HEK293 (cell line): ENCODE results near the gene POLDIP2.

Experiments used
- CTCF ChIA-PET: fragments of 350-600 bp; formaldehyde crosslinking; extraction: SDS; loops from one replicate; lab custom pipeline; 2021; ENCODE audit warnings: antibody characterized with exemption; lab: Yijun Ruan, JAX
- POLR2A ChIA-PET: fragments of 300-600 bp; formaldehyde crosslinking; extraction: SDS; loops from one replicate; lab custom pipeline; 2020; ENCODE audit warnings: antibody characterized with exemption, inconsistent platforms; lab: Yijun Ruan, JAX
- H3K27ac ChIP-seq: fragments of 200-500 bp; sonication (Bioruptor generic); 2 replicates; pipeline ENCODE4 v1.5.1; 2014; ENCODE audit warnings: low read depth, low read length, control low read depth, inconsistent platforms; ENCODE audit errors: extremely low read depth
- H3K36me3 ChIP-seq, 2 experiments: fragments of 200-500 bp in 1 of 2; sonication (Bioruptor generic) in 1 of 2; 1 replicate in 1 of 2; 2 replicates in 1 of 2; pipeline ENCODE4 v1.5.1; 2014 to 2017; ENCODE audit warnings: inconsistent platforms in 2 of 2, low read length in 2 of 2; ENCODE audit not compliant: control insufficient read depth in 2 of 2, insufficient read depth in 1 of 2
- H3K4me1 ChIP-seq: fragments of 200-500 bp; sonication (Bioruptor generic); 2 replicates; pipeline ENCODE4 v1.5.1; 2014; ENCODE audit warnings: mild to moderate bottlenecking, low read length, inconsistent platforms; ENCODE audit not compliant: control insufficient read depth, insufficient read depth
- H3K4me3 ChIP-seq: 2 replicates; pipeline ENCODE4 v1.5.1; 2011; ENCODE audit warnings: low read depth, mild to moderate bottlenecking, control low read depth, low read length, moderate library complexity
- H3K9me3 ChIP-seq: fragments of 200-500 bp; sonication (Bioruptor generic); 2 replicates; pipeline ENCODE4 v1.5.1; 2014; ENCODE audit warnings: low read depth, low read length, inconsistent platforms; ENCODE audit not compliant: control insufficient read depth, insufficient read depth
- BCL11B ChIP-seq: fragments of 450-650 bp; formaldehyde crosslinking; IDR thresholded peaks from 2 replicates; pipeline ENCODE4 v1.5.1; 2016; ENCODE audit warnings: low read depth, missing biosample characterization, missing genetic modification characterization
- GLIS1 ChIP-seq: fragments of 450-650 bp; formaldehyde crosslinking; IDR thresholded peaks from 2 replicates; pipeline ENCODE4 v1.5.1; 2016; ENCODE audit warnings: missing biosample characterization, missing genetic modification characterization
- GLIS2 ChIP-seq: fragments of 450-650 bp; formaldehyde crosslinking; IDR thresholded peaks from 2 replicates; pipeline ENCODE4 v1.5.1; 2016; ENCODE audit warnings: missing biosample characterization, missing genetic modification characterization
- KLF1 ChIP-seq: fragments of 450-650 bp; formaldehyde crosslinking; IDR thresholded peaks from 2 replicates; pipeline ENCODE4 v1.5.1; 2016; ENCODE audit warnings: missing biosample characterization, missing genetic modification characterization
- KLF10 ChIP-seq: fragments of 450-650 bp; IDR thresholded peaks from 2 replicates; pipeline ENCODE4 v1.5.1; 2018; ENCODE audit warnings: missing biosample characterization, mild to moderate bottlenecking, missing genetic modification characterization
- KLF7 ChIP-seq: fragments of 450-650 bp; formaldehyde crosslinking; IDR thresholded peaks from 2 replicates; pipeline ENCODE4 v1.5.1; 2016; ENCODE audit warnings: missing biosample characterization, missing genetic modification characterization, borderline replicate concordance
- MEIS1 ChIP-seq: sonication (generic); formaldehyde crosslinking; IDR thresholded peaks from 2 replicates; pipeline ENCODE4 v1.8.1; 2022; ENCODE audit warnings: missing genetic modification reagents, mild to moderate bottlenecking, borderline replicate concordance
- SP3 ChIP-seq: fragments of 450-650 bp; formaldehyde crosslinking; IDR thresholded peaks from 2 replicates; pipeline ENCODE4 v1.5.1; 2016; ENCODE audit warnings: missing biosample characterization, missing genetic modification characterization
- SP7 ChIP-seq: fragments of 450-650 bp; formaldehyde crosslinking; IDR thresholded peaks from 2 replicates; pipeline ENCODE4 v1.5.1; 2016; ENCODE audit warnings: missing biosample characterization, missing genetic modification characterization
- ZBTB21 ChIP-seq: fragments of 450-650 bp; formaldehyde crosslinking; IDR thresholded peaks from 2 replicates; pipeline ENCODE4 v1.5.1; 2017; ENCODE audit warnings: missing biosample characterization, missing genetic modification characterization
- ZEB2 ChIP-seq: fragments of 450-650 bp; formaldehyde crosslinking; IDR thresholded peaks from 2 replicates; pipeline ENCODE4 v1.5.1; 2016; ENCODE audit warnings: missing biosample characterization, missing genetic modification characterization
- ZFP69B ChIP-seq: fragments of 450-650 bp; formaldehyde crosslinking; IDR thresholded peaks from 2 replicates; pipeline ENCODE4 v1.5.1; 2016; ENCODE audit warnings: missing biosample characterization, missing genetic modification characterization
- ZIC2 ChIP-seq: fragments of 450-650 bp; formaldehyde crosslinking; IDR thresholded peaks from 2 replicates; pipeline ENCODE4 v1.5.1; 2016; ENCODE audit warnings: missing biosample characterization, missing genetic modification characterization
- ZNF2 ChIP-seq: fragments of 450-650 bp; formaldehyde crosslinking; IDR thresholded peaks from 2 replicates; pipeline ENCODE4 v1.5.1; 2016; ENCODE audit warnings: missing biosample characterization, missing genetic modification characterization
- ZNF239 ChIP-seq: fragments of 450-650 bp; formaldehyde crosslinking; IDR thresholded peaks from 2 replicates; pipeline ENCODE4 v1.5.1; 2016; ENCODE audit warnings: missing biosample characterization, missing genetic modification characterization
- ZNF335 ChIP-seq: fragments of 450-650 bp; formaldehyde crosslinking; conservative IDR thresholded peaks from 2 replicates; pipeline ENCODE4 v1.5.1; 2016; ENCODE audit warnings: missing biosample characterization, missing genetic modification characterization
- ZNF561 ChIP-seq: fragments of 450-650 bp; IDR thresholded peaks from 2 replicates; pipeline ENCODE4 v1.5.1; 2018; ENCODE audit warnings: missing biosample characterization, missing genetic modification characterization, borderline replicate concordance
- ZNF596 ChIP-seq: fragments of 450-650 bp; IDR thresholded peaks from 2 replicates; pipeline ENCODE4 v1.5.0; 2018; ENCODE audit warnings: missing biosample characterization, mild to moderate bottlenecking, missing genetic modification characterization, moderate library complexity
- ZNF600 ChIP-seq: fragments of 450-650 bp; formaldehyde crosslinking; IDR thresholded peaks from 2 replicates; pipeline ENCODE4 v1.5.1; 2016; ENCODE audit warnings: missing biosample characterization, missing genetic modification characterization
- ZNF76 ChIP-seq: fragments of 450-650 bp; formaldehyde crosslinking; IDR thresholded peaks from 2 replicates; pipeline ENCODE4; 2016; ENCODE audit warnings: low read depth, missing biosample characterization, missing genetic modification characterization, borderline replicate concordance
- ZNF768 ChIP-seq: fragments of 450-650 bp; formaldehyde crosslinking; IDR thresholded peaks from 2 replicates; pipeline ENCODE4 v1.5.1; 2018; ENCODE audit warnings: missing biosample characterization, mild to moderate bottlenecking, missing genetic modification characterization
- ZNF777 ChIP-seq: fragments of 450-650 bp; formaldehyde crosslinking; IDR thresholded peaks from 2 replicates; pipeline ENCODE4 v1.5.1; 2017; ENCODE audit warnings: missing biosample characterization, missing genetic modification characterization, borderline replicate concordance
- ZNF837 ChIP-seq: fragments of 450-650 bp; formaldehyde crosslinking; IDR thresholded peaks from 2 replicates; pipeline ENCODE4 v1.5.1; 2016; ENCODE audit warnings: missing biosample characterization, missing genetic modification characterization
- ZSCAN23 ChIP-seq: fragments of 450-650 bp; formaldehyde crosslinking; IDR thresholded peaks from 2 replicates; pipeline ENCODE4 v1.5.1; 2016; ENCODE audit warnings: missing biosample characterization, missing genetic modification characterization
- TF ChIP-seq, protein P1 (sequence below): fragments of 450-650 bp; formaldehyde crosslinking; IDR thresholded peaks from 2 replicates; pipeline ENCODE4 v1.5.1; 2016; ENCODE audit warnings: missing biosample characterization, missing genetic modification characterization
- TF ChIP-seq, protein P2 (sequence below): fragments of 450-650 bp; formaldehyde crosslinking; IDR thresholded peaks from 2 replicates; pipeline ENCODE4 v1.5.1; 2016; ENCODE audit warnings: missing biosample characterization, missing genetic modification characterization
- TF ChIP-seq, protein P3 (sequence below): fragments of 450-650 bp; formaldehyde crosslinking; IDR thresholded peaks from 2 replicates; pipeline ENCODE4 v1.5.1; 2016; ENCODE audit warnings: missing biosample characterization, missing genetic modification characterization
- TF ChIP-seq, protein P4 (sequence below): fragments of 450-650 bp; formaldehyde crosslinking; IDR thresholded peaks from 2 replicates; pipeline ENCODE4 v1.5.1; 2016; ENCODE audit warnings: missing biosample characterization, missing genetic modification characterization, low read depth

The POLDIP2 gene

DNA sequence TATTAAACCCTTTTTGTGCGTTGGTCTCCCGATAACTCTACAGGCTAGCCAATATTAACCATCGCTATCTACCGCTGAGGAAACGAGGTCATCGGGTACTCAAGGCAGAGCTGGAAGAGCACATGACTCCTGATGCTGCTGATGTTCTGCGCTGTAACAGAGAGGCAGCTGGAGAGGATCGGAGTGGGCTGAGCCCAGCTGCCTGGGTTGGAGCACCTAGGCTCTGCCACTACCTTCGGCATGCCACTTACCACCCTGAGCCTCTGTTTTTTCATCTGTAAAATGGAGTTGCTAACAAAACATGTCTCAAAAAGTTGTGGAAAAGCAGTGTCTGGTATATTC, 49.1 kb upstream of the POLDIP2 start (continued):
- TF ChIP-seq ZEB2 (peak; percentile 28; the same call in 1 of the 2 replicates), ZNF768 (tag by site-specific recombination) (0 out of 2 replicates have a peak, but pooled peaks have one; percentile 5), ZNF837 (no peak)
- TF ChIP-seq, protein P1, sequence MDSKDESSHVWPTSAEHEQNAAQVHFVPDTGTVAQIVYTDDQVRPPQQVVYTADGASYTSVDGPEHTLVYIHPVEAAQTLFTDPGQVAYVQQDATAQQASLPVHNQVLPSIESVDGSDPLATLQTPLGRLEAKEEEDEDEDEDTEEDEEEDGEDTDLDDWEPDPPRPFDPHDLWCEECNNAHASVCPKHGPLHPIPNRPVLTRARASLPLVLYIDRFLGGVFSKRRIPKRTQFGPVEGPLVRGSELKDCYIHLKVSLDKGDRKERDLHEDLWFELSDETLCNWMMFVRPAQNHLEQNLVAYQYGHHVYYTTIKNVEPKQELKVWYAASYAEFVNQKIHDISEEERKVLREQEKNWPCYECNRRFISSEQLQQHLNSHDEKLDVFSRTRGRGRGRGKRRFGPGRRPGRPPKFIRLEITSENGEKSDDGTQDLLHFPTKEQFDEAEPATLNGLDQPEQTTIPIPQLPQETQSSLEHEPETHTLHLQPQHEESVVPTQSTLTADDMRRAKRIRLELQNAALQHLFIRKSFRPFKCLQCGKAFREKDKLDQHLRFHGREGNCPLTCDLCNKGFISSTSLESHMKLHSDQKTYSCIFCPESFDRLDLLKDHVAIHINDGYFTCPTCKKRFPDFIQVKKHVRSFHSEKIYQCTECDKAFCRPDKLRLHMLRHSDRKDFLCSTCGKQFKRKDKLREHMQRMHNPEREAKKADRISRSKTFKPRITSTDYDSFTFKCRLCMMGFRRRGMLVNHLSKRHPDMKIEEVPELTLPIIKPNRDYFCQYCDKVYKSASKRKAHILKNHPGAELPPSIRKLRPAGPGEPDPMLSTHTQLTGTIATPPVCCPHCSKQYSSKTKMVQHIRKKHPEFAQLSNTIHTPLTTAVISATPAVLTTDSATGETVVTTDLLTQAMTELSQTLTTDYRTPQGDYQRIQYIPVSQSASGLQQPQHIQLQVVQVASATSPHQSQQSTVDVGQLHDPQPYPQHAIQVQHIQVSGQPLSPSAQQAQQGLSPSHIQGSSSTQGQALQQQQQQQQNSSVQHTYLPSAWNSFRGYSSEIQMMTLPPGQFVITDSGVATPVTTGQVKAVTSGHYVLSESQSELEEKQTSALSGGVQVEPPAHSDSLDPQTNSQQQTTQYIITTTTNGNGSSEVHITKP (tag by site-specific recombination), result no peak
- TF ChIP-seq, protein P2, sequence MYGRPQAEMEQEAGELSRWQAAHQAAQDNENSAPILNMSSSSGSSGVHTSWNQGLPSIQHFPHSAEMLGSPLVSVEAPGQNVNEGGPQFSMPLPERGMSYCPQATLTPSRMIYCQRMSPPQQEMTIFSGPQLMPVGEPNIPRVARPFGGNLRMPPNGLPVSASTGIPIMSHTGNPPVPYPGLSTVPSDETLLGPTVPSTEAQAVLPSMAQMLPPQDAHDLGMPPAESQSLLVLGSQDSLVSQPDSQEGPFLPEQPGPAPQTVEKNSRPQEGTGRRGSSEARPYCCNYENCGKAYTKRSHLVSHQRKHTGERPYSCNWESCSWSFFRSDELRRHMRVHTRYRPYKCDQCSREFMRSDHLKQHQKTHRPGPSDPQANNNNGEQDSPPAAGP (tag by site-specific recombination), result 0 out of 2 replicates have a peak, but pooled peaks have one; percentile 26

DNA sequence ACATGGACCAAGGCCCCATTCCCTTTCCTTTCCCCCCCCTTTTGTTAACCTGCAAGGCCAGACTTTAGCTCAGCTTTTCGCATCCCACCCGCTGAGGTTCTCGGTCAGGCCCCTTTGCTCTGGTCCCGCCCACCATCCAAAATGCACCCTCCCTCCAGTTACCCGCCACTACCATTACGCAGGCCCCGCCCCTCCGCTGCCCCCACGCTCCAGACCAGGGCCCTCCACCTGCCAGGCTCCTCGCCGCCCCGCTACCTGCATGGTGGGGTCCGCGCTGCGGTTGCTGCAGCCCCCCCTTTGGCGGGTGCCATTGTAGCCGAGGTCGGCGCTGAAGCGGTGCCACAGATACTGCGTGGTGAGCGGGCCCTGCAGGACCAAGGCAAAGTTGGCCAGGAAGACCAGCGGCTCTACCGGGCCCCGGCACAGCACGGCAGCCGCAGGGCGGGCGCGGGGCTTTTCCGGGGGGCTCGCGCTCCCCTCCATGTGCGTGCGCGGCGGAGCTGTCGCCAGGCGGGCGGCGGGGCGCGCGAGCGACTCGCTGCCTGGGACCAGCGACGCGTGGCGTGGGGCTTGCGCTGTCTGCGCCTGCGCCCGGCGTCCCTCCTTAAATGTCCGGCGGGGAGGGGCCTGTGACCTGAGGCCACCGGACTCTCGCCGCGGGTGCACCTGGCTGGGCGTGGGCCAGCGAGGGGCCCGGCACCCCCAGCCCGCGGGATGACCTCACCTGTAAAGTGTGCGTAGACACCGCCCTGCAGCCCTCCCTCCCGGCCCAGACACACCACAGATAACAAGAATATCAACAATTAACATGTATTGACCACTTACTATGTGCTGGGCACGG, 48.5 kb upstream of the POLDIP2 start, which contains the start of gene SLC46A1:
Gene SLC46A1, minus strand, starts transcription at position 581 of the 841 bp plus-strand sequence. Its CDS starts 98 bp downstream, at position 483.
- CTCF ChIA-PET, result interaction anchor here (0.6 to 4.4 kb wide), 6 partner anchors 9 to 506 kb away, joined by 3 to 41 read pairs (median 4); no protein-coding TSS in a partner anchor
- H3K27ac ChIP-seq, result peak within 1 kb of the TSS; percentile 79; the same call in 1 of the 2 replicates
- peak; percentile 61 for TF ChIP-seq ZIC2 (tag by site-specific recombination)
- TF ChIP-seq GLIS2 (tag by site-specific recombination), result peak; percentile 87
- TF ChIP-seq, protein P3, sequence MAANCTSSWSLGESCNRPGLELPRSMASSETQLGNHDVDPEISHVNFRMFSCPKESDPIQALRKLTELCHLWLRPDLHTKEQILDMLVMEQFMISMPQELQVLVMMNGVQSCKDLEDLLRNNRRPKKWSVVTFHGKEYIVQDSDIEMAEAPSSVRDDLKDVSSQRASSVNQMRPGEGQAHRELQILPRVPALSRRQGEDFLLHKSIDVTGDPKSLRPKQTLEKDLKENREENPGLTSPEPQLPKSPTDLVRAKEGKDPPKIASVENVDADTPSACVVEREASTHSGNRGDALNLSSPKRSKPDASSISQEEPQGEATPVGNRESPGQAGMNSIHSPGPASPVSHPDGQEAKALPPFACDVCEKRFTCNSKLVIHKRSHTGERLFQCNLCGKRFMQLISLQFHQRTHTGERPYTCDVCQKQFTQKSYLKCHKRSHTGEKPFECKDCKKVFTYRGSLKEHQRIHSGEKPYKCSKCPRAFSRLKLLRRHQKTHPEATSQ (tag by site-specific recombination), result 0 out of 2 replicates have a peak, but pooled peaks have one; percentile 43
- peak; percentile 73; the same call in 1 of the 2 replicates for TF ChIP-seq KLF7 (tag by site-specific recombination)
- TF ChIP-seq BCL11B (tag by site-specific recombination), result peak; percentile 65; the same call in 1 of the 2 replicates
- peak; percentile 36; the same call in 1 of the 2 replicates for TF ChIP-seq ZNF561 (tag by site-specific recombination)
- TF ChIP-seq ZNF596 (tag by site-specific recombination), result peak; percentile 51; the same call in 1 of the 2 replicates
- TF ChIP-seq MEIS1 (CRISPR knock-in tag), result no peak
- TF ChIP-seq KLF10 (tag by site-specific recombination), result peak; percentile 58; the same call in 1 of the 2 replicates
- no peak; the same call in 1 of the 2 replicates for TF ChIP-seq ZNF76 (tag by site-specific recombination)
- peak; percentile 38; the same call in 1 of the 2 replicates for TF ChIP-seq ZNF2 (tag by site-specific recombination)
- 0 out of 2 replicates have a peak, but pooled peaks have one; percentile 43 for TF ChIP-seq ZNF239
- no peak for TF ChIP-seq ZBTB21 (tag by site-specific recombination)
- peak; percentile 78; the same call in 1 of the 2 replicates for TF ChIP-seq ZSCAN23 (tag by site-specific recombination)
- TF ChIP-seq ZFP69B, result peak; percentile 82; the same call in 1 of the 2 replicates
- TF ChIP-seq KLF1 (tag by site-specific recombination), result peak; percentile 77
- TF ChIP-seq, protein P4, sequence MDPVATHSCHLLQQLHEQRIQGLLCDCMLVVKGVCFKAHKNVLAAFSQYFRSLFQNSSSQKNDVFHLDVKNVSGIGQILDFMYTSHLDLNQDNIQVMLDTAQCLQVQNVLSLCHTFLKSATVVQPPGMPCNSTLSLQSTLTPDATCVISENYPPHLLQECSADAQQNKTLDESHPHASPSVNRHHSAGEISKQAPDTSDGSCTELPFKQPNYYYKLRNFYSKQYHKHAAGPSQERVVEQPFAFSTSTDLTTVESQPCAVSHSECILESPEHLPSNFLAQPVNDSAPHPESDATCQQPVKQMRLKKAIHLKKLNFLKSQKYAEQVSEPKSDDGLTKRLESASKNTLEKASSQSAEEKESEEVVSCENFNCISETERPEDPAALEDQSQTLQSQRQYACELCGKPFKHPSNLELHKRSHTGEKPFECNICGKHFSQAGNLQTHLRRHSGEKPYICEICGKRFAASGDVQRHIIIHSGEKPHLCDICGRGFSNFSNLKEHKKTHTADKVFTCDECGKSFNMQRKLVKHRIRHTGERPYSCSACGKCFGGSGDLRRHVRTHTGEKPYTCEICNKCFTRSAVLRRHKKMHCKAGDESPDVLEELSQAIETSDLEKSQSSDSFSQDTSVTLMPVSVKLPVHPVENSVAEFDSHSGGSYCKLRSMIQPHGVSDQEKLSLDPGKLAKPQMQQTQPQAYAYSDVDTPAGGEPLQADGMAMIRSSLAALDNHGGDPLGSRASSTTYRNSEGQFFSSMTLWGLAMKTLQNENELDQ (tag by site-specific recombination), result no peak
- TF ChIP-seq ZNF600, result peak; percentile 97
- TF ChIP-seq SP3 (tag by site-specific recombination), result peak; percentile 75
- TF ChIP-seq SP7 (tag by site-specific recombination), result peak; percentile 64
- TF ChIP-seq GLIS1 (tag by site-specific recombination), result peak; percentile 77
- no peak for TF ChIP-seq ZNF777 (tag by site-specific recombination)
- TF ChIP-seq ZNF335 (tag by site-specific recombination), result peak; percentile 96

More for the DNA sequence above, 48.5 kb upstream of the POLDIP2 start, which contains the start of gene SLC46A1:
- POLR2A ChIA-PET, result interaction anchor here (0.7 to 2.0 kb wide), 11 partner anchors 11 to 70 kb away, joined by 3 to 11 read pairs (median 7); partner anchors contain the start of genes IFT20, POLDIP2, SARM1 and TNFAIP1
- Histone ChIP-seq H3K4me3 (peak within 1 kb of the TSS; percentile 80), H3K9me3 (no peaks in the 10 kb centered on the region), H3K36me3 (peaks cover 4 to 38% of the 10 kb centered on the region in 2 experiments; a peak in 1 of 3 replicates), H3K4me1 (no peaks in the 10 kb centered on the region)
